Effector memory CD4-positive, alpha-beta T cell (primary cell): ENCODE results near the gene HECTD2.
"Not testable (repeated sequence)": the region's sequence is repeated elsewhere in the genome, so short reads cannot be mapped to it uniquely, and the experiment has no call there.

Experiments
- DNase-seq, 3 donors: peaks; one replicate each; pipeline ENCODE4 v3.0.0-alpha.2; 2020
- H3K27ac ChIP-seq: 2 replicates; pipeline ENCODE4 v1.7.0; 2013; ENCODE audit warnings: mild to moderate bottlenecking, low read length, moderate library complexity; ENCODE audit not compliant: insufficient read depth, poor library complexity, severe bottlenecking
- H3K27me3 ChIP-seq: replicated peaks from 2 replicates; pipeline ENCODE4 v1.7.0; 2013; ENCODE audit warnings: mild to moderate bottlenecking, low read length; ENCODE audit not compliant: insufficient read depth, control insufficient read depth, poor library complexity, severe bottlenecking
- H3K36me3 ChIP-seq: 2 replicates; pipeline ENCODE4 v1.7.0; 2013; ENCODE audit warnings: mild to moderate bottlenecking, low read length, moderate library complexity; ENCODE audit not compliant: control insufficient read depth, insufficient read depth
- H3K4me1 ChIP-seq: 2 replicates; pipeline ENCODE4 v1.7.0; 2013; ENCODE audit warnings: low read length, mild to moderate bottlenecking; ENCODE audit not compliant: control insufficient read depth, insufficient read depth, poor library complexity, severe bottlenecking
- H3K4me3 ChIP-seq: 2 replicates; pipeline ENCODE4 v1.7.0; 2013; ENCODE audit warnings: low read length, low read depth, mild to moderate bottlenecking; ENCODE audit not compliant: insufficient read depth, poor library complexity, severe bottlenecking
- H3K9me3 ChIP-seq: 2 replicates; pipeline ENCODE4 v1.7.0; 2013; ENCODE audit warnings: mild to moderate bottlenecking, low read length, moderate library complexity; ENCODE audit not compliant: control insufficient read depth

Gene HECTD2

GRCh38 chr10:91380873-91381256 lies 29.3 kb upstream of the HECTD2 start:
- H3K27ac ChIP-seq: no peak overlapping the region
- H3K36me3 ChIP-seq: no peaks in the 10 kb centered on the region
- peaks cover 7% of the 10 kb centered on the region for H3K4me1 ChIP-seq
- no peak for DNase-seq
- no peaks in the 10 kb centered on the region for H3K9me3 ChIP-seq
- H3K27me3 ChIP-seq: no peaks in the 10 kb centered on the region
- no peak overlapping the region for H3K4me3 ChIP-seq

- Histone ChIP-seq H3K4me1 (peaks cover 7% of the 10 kb centered on the region), H3K36me3 (no peaks in the 10 kb centered on the region), H3K4me3 (no peak overlapping the region), H3K27ac (no peak overlapping the region), H3K27me3 (no peaks in the 10 kb centered on the region), H3K9me3 (no peaks in the 10 kb centered on the region)
- DNase-seq: no peak
Observed at GRCh38 chr10:91381257-91381891, 28.8 kb upstream of the HECTD2 start.

- H3K27ac ChIP-seq: no peak overlapping the region
- no peaks in the 10 kb centered on the region for H3K36me3 ChIP-seq
- H3K27me3 ChIP-seq: no peaks in the 10 kb centered on the region
- H3K4me1 ChIP-seq: no peaks in the 10 kb centered on the region
- no peaks in the 10 kb centered on the region for H3K9me3 ChIP-seq
- no peak for DNase-seq
- H3K4me3 ChIP-seq: no peak overlapping the region
Observed at GRCh38 chr10:91385306-91386085, 24.6 kb upstream of the HECTD2 start.

- Histone ChIP-seq H3K4me3 (no peak overlapping the region), H3K4me1 (no peaks in the 10 kb centered on the region), H3K27ac (no peak overlapping the region), H3K9me3 (no peaks in the 10 kb centered on the region), H3K36me3 (no peaks in the 10 kb centered on the region), H3K27me3 (no peaks in the 10 kb centered on the region)
- DNase-seq: peak in 1 of 3 donors; percentile 4
Observed at GRCh38 chr10:91389636-91390512, 20.3 kb upstream of the HECTD2 start.

- H3K27ac ChIP-seq, H3K4me1 ChIP-seq, H3K9me3 ChIP-seq, DNase-seq, H3K4me3 ChIP-seq, H3K36me3 ChIP-seq, H3K27me3 ChIP-seq: not testable (repeated sequence)
Observed at GRCh38 chr10:91390513-91390825, 19.7 kb upstream of the HECTD2 start.

GRCh38 chr10:91391920-91392319 lies 18.2 kb upstream of the HECTD2 start:
- no peak for DNase-seq
- Histone ChIP-seq H3K27me3 (no peaks in the 10 kb centered on the region), H3K4me1 (no peaks in the 10 kb centered on the region)

GRCh38 chr10:91406322-91406721 lies 3.8 kb upstream of the HECTD2 start:
- peaks cover 4% of the 10 kb centered on the region for H3K4me1 ChIP-seq
- H3K27ac ChIP-seq: no peak overlapping the region
- H3K27me3 ChIP-seq: no peaks in the 10 kb centered on the region

More at GRCh38 chr10:91391920-91392319, 18.2 kb upstream of the HECTD2 start:
- Histone ChIP-seq H3K9me3 (no peaks in the 10 kb centered on the region), H3K27ac (no peak overlapping the region), H3K36me3 (no peaks in the 10 kb centered on the region), H3K4me3 (no peak overlapping the region)

GRCh38 chr10:91409069-91409868 lies 875 bp upstream of the HECTD2 start:
- Histone ChIP-seq H3K27ac (peak overlapping the region; percentile 72), H3K36me3 (no peaks in the 10 kb centered on the region), H3K27me3 (no peaks in the 10 kb centered on the region), H3K4me3 (peak overlapping the region; percentile 86), H3K4me1 (peaks cover 4% of the 10 kb centered on the region), H3K9me3 (no peaks in the 10 kb centered on the region)
- peak; percentile 1 to 7 (median 2) for DNase-seq

More at GRCh38 chr10:91406322-91406721, 3.8 kb upstream of the HECTD2 start:
- DNase-seq: no peak
- no peaks in the 10 kb centered on the region for H3K9me3 ChIP-seq
- H3K4me3 ChIP-seq: no peak overlapping the region
- H3K36me3 ChIP-seq: no peaks in the 10 kb centered on the region

GRCh38 chr10:91410638-91411371 lies 661 bp downstream of the HECTD2 start:
- H3K9me3 ChIP-seq: no peaks in the 10 kb centered on the region
- H3K36me3 ChIP-seq: no peaks in the 10 kb centered on the region
- peak overlapping the region; percentile 58 for H3K4me3 ChIP-seq
- peaks cover 4% of the 10 kb centered on the region for H3K4me1 ChIP-seq
- peak overlapping the region; percentile 29 for H3K27ac ChIP-seq
- DNase-seq: peak in 1 of 3 donors; percentile 0
- no peaks in the 10 kb centered on the region for H3K27me3 ChIP-seq
